Activated CD8-positive, alpha-beta memory T cell treated with anti-CD3 and anti-CD28 coated beads, Interleukin-2, amount 50 U/mL, for 48 hours (primary cell): Measurements from ENCODE around the gene IFT22.
"Not testable (repeated sequence)": the region's sequence is repeated elsewhere in the genome, so short reads cannot be mapped to it uniquely, and the experiment has no call there.

Experiments
- DNase-seq: peaks from one replicate; pipeline ENCODE4 v3.0.0-alpha.2; 2020

The IFT22 gene

DNA sequence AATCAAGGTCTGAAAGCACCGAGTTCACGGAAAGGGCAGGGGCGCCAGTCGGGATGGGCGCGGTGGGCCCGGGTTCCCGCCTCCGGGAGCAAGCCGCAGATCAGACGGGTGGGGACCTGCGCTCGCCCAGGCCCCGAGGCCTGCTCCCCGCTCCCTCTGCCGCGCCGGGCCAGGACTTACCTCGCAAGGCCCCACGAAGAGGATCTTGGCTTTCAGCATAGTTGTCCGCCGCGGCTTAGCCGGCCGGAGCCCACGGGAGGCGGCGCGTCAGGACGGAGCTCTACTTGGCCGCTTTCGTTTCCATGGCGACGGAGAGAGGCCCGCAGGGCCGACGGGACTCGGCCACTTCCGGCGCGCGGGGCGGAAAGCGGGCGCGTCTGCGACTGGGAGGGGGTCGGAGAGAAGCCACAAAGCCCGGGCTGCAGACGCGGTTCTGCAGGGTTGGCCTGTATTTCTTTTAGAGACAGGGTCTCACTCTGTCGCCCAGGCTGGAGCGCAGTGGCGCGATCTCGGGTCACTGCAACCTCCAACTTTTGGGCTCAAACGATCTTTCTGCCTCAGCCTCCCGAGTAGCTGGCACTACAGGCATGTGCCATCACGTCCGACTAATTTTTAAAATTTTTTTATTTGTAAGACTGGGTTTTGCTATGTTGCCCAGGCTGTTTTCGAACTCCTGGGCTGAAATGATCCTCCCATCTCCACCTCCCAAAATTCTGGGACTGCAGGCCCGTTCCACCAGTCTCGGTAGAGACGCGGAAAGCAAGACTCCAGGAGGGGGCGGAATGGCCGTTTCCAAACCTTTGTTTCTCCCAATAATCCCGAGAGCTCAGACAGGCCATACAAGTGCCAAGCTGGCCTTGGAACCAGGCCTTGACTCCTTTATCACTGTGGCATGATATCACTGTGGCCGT, at the start of gene IFT22:
Gene IFT22, minus strand, starts transcription at position 322 of the 911 bp plus-strand sequence. Its CDS starts 103 bp downstream, at position 219.
- peak; percentile 94 for DNase-seq

DNA sequence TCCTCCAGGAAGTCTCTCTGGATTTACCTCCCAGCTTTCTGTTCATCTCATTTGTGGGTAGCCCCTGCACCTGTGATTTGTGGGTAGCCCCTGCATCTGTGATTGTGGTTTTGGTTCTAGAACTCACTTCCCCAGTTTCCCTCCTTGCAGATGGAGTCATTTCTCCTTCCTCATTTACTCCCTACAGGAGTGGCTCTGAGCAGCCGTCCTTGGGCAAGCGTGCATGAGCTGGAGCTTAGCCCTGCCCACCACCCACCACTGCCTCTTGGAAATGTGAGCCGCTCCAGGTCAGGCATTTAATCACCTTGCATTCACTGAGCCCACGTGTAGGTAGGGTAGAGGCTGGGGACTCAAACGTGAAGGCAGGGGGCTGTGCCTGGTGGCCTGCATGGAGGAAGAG, 49.2 kb upstream of the IFT22 start:
- DNase-seq, result no peak

DNA sequence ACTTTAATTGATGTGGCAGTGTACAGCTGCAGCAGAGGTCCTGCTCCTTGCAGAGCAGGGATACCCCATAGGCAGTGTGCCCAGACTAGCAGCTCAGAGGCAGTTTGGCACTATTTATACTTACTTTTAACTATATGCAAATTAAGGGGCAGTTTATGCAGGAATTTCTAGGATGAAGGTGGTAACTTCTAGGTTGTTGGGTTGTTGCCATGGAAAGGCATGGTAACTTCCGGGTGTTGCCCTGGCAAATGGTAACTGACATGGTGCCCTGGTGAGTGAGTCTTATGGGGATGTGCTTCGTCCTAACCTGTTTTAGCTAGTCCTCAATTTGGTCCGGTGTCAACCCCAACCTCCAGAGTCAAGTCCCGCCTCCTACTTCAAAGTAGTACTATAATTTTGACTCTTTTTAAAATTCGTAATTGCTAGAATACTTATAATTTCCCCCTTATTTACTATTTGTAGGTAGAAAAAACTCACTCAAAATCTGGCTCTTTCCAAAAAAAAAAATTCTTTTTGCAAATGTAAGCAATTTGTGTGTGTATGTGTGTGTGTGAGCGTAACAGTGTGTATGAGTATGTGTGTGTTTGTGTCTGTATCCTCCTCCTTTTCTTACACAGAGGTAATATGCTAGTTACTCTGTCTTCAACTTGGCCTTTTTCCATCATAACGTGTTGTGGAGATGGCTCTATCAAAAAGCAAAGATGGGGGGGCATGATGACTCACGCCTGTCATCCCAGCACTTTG, 47.0 kb upstream of the IFT22 start:
- DNase-seq, result no peak

DNA sequence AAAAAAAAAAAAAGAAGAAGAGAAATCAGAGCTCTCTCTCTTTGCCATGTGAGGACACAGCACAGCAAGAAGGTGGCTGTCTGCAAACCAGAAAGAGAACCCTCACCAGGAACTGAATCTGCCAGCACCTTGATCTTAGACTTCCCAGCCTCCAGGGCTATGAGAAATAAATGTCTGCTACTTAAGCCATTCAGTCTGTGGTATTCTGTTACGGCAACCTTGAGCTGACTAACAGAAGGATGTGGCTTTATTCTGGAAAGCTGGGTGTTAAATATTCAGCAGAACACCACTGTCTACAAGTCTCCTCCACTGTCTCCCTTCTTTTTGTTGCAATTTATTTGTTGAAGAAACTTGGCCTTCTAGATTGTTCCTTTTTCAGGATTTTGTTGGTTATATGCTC, 46.1 kb upstream of the IFT22 start:
- DNase-seq, result no peak

DNA sequence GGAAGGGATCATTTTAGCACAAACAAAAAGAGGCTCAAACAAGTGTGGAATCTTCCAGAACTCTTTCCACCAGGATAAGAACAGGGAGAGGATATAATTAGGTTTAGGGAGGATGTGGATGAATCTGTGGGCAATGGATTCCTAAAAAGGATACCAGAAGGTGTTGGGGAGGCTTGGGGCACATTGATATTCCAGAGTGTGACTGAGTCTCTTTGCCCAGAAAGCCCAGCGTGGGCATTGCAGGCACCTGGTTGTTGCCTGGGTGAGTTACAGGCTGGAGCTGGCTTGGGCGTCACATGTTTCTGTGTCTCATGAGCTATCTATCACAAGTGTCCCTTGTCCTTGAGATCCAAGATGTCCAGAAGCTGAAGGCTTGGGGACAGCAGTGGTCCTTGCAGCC, 44.3 kb upstream of the IFT22 start:
- no peak for DNase-seq

DNA sequence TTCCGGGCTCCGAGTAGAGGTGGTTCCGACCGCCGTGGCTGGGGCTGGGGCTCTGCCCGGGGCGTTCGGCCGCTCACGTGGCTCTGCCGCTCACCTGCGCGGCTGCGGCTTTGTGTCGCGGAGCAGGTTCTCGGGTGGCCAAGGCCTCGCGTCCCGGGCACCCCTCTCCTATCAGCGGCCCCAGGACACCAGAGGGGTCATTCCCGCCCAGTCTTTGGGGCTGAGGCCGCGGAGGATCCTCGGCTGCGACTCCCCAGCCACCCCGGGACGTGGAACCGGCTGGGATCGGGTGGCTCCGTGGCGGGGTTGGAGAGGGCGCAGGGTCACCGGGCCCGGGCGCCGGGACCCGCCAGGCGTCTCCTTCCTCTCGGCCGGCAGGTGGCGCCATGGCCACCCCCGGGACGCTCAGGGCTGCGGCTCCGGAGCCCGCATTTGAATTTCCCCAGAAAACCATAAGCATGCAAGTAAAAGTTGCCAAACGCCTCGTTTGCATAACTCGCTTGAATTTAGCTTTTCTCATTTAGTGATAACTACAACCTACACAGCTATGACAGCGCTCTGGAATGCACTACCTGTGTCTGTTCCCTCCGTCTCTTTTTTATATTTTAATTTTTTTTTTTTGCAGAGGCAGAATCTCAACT, 42.2 kb upstream of the IFT22 start:
- peak; percentile 87 for DNase-seq

DNA sequence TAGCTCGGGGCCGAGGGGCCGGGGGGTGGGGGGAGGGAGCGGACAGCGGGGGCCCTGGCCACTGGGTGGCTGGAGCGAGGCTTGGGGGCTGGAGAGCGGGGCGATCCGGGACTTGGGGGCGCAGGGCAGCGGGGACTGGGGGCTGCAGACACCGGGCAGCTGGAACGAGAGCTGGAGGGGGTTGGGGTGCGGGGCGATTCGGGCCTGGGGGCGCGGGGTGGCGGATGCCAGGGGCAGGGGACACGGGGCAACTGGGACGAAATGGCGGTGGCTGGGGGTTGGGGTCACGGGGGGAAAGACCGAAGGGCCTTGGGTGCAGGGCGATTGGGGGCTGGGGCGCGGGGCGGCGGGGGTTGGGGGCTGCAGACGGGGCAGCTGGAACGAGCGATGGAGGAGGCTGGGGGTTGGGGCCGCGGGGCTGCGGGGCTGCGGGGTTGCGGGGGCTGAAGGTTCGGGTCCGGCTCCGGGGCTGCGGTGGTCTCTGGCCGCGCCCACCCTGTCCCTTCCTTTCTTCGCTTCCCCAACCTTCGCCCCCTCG, 41.7 kb upstream of the IFT22 start:
- DNase-seq, result no peak

DNA sequence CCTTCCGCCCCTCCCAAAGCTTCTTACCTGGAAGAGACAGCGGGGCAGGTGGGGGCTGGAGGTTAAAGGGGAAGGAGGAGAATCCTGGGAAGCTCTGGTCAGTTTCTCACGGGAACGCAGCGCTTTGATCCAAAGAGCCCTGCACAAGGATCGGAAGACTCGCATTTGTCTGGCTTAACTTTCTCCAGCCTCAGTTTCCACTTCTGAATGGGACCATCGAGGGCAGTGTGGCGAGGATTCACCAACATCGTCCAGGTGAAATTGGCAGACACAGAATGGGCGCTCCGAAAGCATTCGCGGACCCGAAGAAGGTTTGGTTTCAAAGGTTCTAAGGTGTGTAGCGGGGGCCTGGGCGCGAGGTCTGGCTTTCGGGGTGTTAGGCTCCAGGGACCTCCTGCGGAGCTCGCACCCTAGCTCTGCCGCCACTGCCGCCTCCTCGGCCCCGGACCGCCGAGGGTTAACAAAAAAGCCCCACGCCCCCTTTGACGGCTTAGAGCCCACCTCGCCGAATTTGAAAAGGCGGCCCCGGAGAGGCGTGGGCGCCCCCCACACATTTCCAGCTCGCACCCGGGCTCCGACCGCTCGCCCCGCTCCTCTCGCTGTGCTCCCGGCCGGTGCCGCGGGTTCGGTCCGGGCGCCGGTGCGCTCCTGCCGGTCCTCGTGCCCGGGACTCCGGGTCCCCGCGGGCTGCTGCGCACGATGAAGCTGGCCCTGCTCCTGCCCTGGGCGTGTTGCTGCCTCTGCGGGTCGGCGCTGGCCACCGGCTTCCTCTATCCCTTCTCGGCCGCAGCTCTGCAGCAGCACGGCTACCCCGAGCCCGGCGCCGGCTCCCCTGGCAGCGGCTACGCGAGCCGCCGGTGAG, 41.0 kb upstream of the IFT22 start, which contains the start of gene COL26A1:
Gene COL26A1, plus strand, starts transcription at position 542 of the 862 bp plus-strand sequence. Its CDS starts 158 bp downstream, at position 700.
- DNase-seq, result no peak

DNA sequence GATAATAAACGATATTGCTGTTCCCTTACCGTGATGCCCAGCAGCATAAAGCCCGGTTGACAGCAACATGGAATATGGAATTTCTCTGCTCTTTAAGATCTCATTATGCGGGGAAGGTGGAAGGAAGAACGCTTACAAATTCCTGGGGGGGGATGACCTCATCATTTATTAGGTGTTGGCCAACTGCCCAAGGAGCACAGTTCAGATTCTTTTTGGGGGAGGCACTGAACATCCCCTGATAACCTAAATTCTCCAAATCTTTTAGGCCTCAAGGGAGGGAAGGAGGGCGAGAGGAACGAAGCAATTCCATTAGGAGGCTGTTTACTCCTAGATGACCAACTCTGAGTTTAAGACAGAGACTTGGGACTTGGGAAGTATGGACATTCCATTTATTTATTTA, 35.8 kb upstream of the IFT22 start:
- DNase-seq, result no peak

DNA sequence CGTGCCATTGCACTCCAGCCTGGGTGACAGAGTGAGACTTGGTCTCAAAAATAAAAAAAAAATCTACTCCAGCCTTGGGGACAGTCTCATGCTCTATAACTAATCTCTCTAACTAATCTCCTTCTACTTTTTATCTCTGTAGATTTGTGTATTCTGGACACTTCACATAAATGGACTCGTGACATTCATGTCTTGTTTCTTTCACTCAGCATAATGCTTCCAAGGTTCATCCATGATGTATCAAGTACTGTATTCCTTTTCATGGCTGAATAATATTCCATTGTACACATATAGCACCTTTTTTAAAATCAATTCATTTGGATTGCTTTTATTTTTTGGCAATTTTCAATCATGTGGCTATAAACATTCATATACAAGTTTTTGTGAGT, 31.3 kb upstream of the IFT22 start:
- DNase-seq, result no peak

GRCh38 chr7:101349300-101349699, 27.7 kb upstream of the IFT22 start:
- DNase-seq, result not testable (repeated sequence)

GRCh38 chr7:101348456-101349067, 26.9 kb upstream of the IFT22 start:
- DNase-seq, result not testable (repeated sequence)

DNA sequence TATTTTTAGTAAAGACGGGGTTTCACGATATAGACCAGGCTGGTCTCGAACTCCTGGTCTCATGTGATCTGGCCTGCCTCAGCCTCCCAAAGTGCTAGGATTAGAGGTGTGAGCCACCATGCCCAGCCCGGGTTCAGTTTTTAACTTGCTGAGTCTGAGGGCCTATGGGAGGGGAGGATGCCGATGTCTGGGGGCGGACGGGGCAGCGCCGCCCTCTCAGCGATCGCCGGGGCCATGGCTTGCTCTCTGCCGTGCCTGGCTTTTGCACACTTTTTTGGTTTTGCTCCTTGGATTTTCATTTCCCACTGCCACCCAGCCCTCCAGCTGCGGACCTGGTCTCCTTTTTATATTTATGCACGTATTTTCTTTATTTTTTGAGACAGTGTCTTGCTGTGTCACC, 25.9 kb upstream of the IFT22 start:
- DNase-seq, result no peak

DNA sequence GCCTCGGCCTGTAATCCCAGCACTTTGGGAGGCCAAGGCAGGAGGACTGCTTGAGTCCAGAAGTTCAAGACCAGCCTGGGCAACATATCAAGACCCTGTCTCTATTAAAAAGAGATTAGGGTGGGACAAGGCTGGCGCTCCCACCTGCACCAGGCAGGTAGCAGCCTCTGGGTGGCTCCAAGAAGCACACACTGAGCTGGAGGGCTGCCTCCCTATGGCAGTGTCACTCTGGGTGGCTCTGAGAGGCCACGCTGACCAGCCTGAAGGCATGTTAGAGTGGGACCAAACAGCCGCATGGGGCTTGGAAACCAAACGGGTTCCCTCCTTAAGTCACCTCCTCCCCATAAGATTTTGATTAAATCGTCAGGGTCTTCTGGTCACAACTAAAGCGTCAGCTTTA, 21.3 kb upstream of the IFT22 start:
- DNase-seq, result no peak

GRCh38 chr7:101340379-101340778, 18.8 kb upstream of the IFT22 start:
- no peak for DNase-seq

DNA sequence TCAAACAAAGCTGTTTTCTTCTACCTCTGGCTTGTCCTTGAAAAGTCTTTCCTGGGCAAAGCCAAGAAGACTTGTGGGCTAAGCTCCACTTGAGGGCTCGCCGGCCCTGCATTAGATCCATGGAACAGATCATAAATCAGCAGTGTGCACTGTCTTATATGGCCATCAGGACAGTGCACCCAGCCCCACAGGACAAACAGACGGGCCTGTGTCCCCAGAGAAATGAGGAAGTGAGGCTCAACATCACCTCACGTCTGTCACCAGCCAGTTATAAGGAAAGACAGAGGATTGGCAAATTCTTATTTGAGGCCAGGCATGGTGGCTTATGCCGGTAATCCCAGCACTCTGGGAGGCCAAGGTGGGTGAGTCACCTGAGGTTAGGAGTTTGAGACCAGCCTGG, 12.3 kb upstream of the IFT22 start:
- no peak for DNase-seq

GRCh38 chr7:101332026-101332425, 10.4 kb upstream of the IFT22 start:
- no peak for DNase-seq

GRCh38 chr7:101330011-101330484, 8.4 kb upstream of the IFT22 start:
- DNase-seq, result no peak

DNA sequence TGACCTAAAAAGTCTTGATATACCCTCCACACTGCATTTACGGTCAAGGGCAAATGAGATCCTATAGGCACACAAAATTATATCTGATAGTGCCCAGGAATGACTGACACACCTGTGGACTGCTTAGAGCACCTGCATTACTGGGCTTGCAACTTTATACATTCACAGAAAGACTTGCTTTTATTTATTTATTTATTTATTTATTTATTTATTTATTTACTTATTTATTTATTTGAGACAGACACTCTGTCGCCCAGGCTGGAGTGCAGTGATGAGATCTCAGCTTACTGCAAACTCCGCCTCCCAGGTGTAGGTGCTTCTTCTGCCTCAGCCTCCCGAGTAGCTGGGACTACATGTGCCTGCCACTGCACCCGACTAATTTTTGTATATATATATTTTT, 6.5 kb upstream of the IFT22 start:
- no peak for DNase-seq

- DNase-seq, result no peak
Measured at GRCh38 chr7:101319401-101319800, 2.2 kb downstream of the IFT22 start.

DNA sequence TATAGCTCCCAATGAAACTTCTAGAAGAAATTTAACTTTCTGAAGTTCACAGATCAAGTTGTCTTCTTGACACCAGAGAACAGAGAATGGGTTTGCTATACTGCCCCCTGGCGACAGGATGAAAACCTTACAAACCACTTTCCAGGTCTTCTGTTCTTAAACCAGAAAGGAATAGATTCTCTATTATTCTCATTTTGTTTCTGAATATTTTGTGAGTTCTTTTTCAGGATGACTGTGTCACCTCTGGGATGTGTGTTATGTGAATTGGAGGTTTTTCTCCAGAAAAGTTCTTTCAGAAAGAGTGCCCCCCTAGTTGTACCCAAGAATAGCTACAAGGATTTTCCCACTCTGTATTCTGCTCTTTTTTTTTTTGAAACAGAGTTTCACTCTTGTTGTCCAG, 6.3 kb downstream of the IFT22 start:
- DNase-seq, result peak; percentile 70
